ENCODE measurements around the gene ANGEL1. TPM values are rescaled to one million over a fixed set of nuclear protein-coding genes. Genes with fewer than 3 reads are reported as not detected.

ANGEL1 gene
- total RNA-seq, 1 experiment from 2014 or later = 23.0 TPM

GRCh38 chr14:76752744-76753143 lies 59.9 kb downstream of the ANGEL1 start:
- Mint-ChIP-seq H3K27me3 (ENCODE audit: insufficient read depth, unreplicated experiment) (peaks cover 8% of the 10 kb centered on the region), H3K4me1 (ENCODE audit: low read depth, unreplicated experiment) (no peaks in the 10 kb centered on the region), H3K36me3 (ENCODE audit: insufficient read depth, unreplicated experiment) (no peaks in the 10 kb centered on the region), H3K9me3 (ENCODE audit: unreplicated experiment) (no peaks in the 10 kb centered on the region), H3K27ac (ENCODE audit: unreplicated experiment) (no peak overlapping the region), H3K4me3 (ENCODE audit: unreplicated experiment) (no peak overlapping the region)
- POLR2A ChIA-PET = no interaction called here
- no peaks in the 10 kb centered on the region for H3K27me3 ChIP-seq (replicated peaks; ENCODE audit: control insufficient read depth, insufficient read depth, low read length)
- DNase-seq = no peak
- no peak overlapping the region for H3K4me3 ChIP-seq (ENCODE audit: low read depth, low read length)
- intact Hi-C loops (cut with micrococcal nuclease; ENCODE audit: unreplicated experiment) = no loop called here
- BruUV-seq (replicated peaks) = no TSS peak
- no peaks in the 10 kb centered on the region for H3K4me1 ChIP-seq
- CTCF ChIA-PET = no interaction called here
- no peak for TF ChIP-seq CTCF (IDR thresholded peaks at IDR 0.05; ENCODE audit: insufficient read depth in 1 of 2, low read depth in 1 of 2, low read length in 1 of 2, severe bottlenecking in 1 of 2, unreplicated experiment in 1 of 2)
- H3K9me3 ChIP-seq = no peaks in the 10 kb centered on the region
- H3K36me3 ChIP-seq (ENCODE audit: control insufficient read depth, insufficient read depth, low read length) = no peaks in the 10 kb centered on the region

DNA sequence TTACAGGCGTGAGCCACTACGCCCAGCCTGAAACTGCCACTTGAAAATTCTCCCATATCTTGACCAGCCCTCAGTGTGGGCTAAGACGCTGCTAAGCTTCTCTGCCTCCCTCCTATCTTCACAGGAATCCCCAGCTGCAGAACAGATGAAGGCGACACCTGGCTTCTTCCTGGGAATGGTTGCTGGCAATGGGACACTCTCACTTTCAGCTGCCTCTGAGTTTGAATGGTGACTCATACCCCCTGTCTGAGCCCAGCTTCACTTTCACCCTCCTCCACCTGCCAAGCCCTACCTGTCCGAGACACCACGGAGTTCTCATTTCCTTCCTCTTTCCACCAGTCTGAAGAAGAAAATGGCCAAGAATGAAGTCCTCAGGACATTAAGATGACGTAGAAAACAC lies 69.7 kb downstream of the ANGEL1 start:
- Histone ChIP-seq H3K27me3 (replicated peaks; ENCODE audit: control insufficient read depth, insufficient read depth, low read length) (no peaks in the 10 kb centered on the region), H3K4me3 (ENCODE audit: low read depth, low read length) (no peak overlapping the region), H3K9me3 (peaks cover 6% of the 10 kb centered on the region; the same call in 1 of the 2 replicates), H3K4me1 (no peaks in the 10 kb centered on the region), H3K36me3 (ENCODE audit: control insufficient read depth, insufficient read depth, low read length) (no peaks in the 10 kb centered on the region)
- H3K4me1 Mint-ChIP-seq (ENCODE audit: low read depth, unreplicated experiment) = no peaks in the 10 kb centered on the region
- peaks cover 9% of the 10 kb centered on the region for H3K27me3 Mint-ChIP-seq (ENCODE audit: insufficient read depth, unreplicated experiment)
- no peak for TF ChIP-seq CTCF (IDR thresholded peaks at IDR 0.05; ENCODE audit: insufficient read depth in 1 of 2, low read depth in 1 of 2, low read length in 1 of 2, severe bottlenecking in 1 of 2, unreplicated experiment in 1 of 2)
- no peaks in the 10 kb centered on the region for H3K36me3 Mint-ChIP-seq (ENCODE audit: insufficient read depth, unreplicated experiment)
- ChIA-PET CTCF (no interaction called here), POLR2A (no interaction called here)
- intact Hi-C loops (cut with micrococcal nuclease; ENCODE audit: unreplicated experiment) = no loop called here
- H3K4me3 Mint-ChIP-seq (ENCODE audit: unreplicated experiment) = no peak overlapping the region
- H3K27ac Mint-ChIP-seq (ENCODE audit: unreplicated experiment) = no peak overlapping the region
- BruUV-seq (replicated peaks) = no TSS peak
- H3K9me3 Mint-ChIP-seq (ENCODE audit: unreplicated experiment) = peaks cover 23% of the 10 kb centered on the region
- no peak for DNase-seq

DNA sequence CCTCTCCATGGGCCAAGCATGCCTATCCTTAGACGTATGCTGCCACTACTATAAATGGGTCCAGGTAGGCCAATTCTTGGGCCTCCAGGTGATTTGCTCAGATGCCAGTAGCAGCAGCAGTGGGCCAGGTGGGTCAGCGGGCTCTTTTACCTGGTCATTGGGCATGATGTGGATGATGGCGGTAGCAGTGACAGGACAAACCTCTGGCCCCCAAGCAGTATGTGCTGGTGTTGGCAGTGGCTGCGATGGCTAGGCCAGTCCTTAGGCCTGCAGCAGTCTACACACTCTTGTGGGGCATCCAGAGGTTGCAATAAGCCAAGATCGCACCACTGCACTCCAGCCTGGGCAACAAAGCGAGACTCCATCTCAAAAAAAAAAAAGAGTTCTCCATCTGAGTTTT lies 70.5 kb downstream of the ANGEL1 start:
- intact Hi-C loops (cut with micrococcal nuclease; ENCODE audit: unreplicated experiment) = no loop called here
- no peaks in the 10 kb centered on the region for H3K4me1 ChIP-seq
- H3K9me3 ChIP-seq = peaks cover 6% of the 10 kb centered on the region; the same call in 1 of the 2 replicates
- H3K27me3 ChIP-seq (replicated peaks; ENCODE audit: control insufficient read depth, insufficient read depth, low read length) = no peaks in the 10 kb centered on the region
- peaks cover 9% of the 10 kb centered on the region for H3K27me3 Mint-ChIP-seq (ENCODE audit: insufficient read depth, unreplicated experiment)
- peaks cover 23% of the 10 kb centered on the region for H3K9me3 Mint-ChIP-seq (ENCODE audit: unreplicated experiment)
- no peaks in the 10 kb centered on the region for H3K36me3 ChIP-seq (ENCODE audit: control insufficient read depth, insufficient read depth, low read length)
- H3K4me3 Mint-ChIP-seq (ENCODE audit: unreplicated experiment) = no peak overlapping the region
- H3K4me3 ChIP-seq (ENCODE audit: low read depth, low read length) = no peak overlapping the region
- no TSS peak for BruUV-seq (replicated peaks)
- CTCF ChIA-PET = no interaction called here
- no peaks in the 10 kb centered on the region for H3K4me1 Mint-ChIP-seq (ENCODE audit: low read depth, unreplicated experiment)
- no peaks in the 10 kb centered on the region for H3K36me3 Mint-ChIP-seq (ENCODE audit: insufficient read depth, unreplicated experiment)
- POLR2A ChIA-PET = no interaction called here
- TF ChIP-seq CTCF (IDR thresholded peaks at IDR 0.05; ENCODE audit: insufficient read depth in 1 of 2, low read depth in 1 of 2, low read length in 1 of 2, severe bottlenecking in 1 of 2, unreplicated experiment in 1 of 2) = no peak
- DNase-seq = no peak
- H3K27ac Mint-ChIP-seq (ENCODE audit: unreplicated experiment) = no peak overlapping the region

Data from Caco-2 (cell line).